ENCODE data around the gene BBC3. TPM values are rescaled to one million over a fixed set of nuclear protein-coding genes. Genes with fewer than 3 reads are reported as not detected.
"Not testable (repeated sequence)": the region's sequence is repeated elsewhere in the genome, so short reads cannot be mapped to it uniquely, and the experiment has no call there.

BBC3 gene
- total RNA-seq, 1 experiment from 2014 or later: 49.5 TPM

DNA sequence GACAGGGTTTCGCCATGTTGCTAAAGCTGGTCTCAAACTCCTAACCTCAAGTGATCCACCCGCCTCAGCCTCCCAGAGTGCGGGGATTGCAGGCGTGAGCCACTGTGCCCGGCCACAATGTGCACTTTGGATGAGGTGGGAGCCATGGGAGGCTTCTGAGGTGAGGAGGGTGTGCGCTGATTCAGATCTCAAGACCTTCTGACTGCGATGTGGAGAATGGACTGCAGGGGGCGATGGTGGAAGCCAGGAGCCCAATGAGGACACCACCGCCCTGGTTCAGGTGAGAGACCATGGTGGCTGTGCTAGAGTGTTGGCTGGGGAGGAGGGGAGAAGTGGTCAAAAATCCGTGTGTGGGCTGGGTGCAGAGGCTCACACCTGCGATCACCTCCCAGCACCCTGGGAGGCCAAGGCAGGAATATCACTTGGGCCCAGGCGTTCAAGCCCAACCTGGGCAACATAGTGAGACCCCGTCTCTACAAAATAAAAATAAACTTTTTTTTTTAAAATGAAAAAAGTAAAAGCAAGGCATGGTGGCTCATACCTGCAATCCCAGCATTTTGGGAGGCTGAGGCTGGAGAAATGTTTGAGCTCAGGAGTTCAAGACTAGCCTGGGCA lies 49.3 kb upstream of the BBC3 start (continued):
- TF ChIP-seq, protein P1, sequence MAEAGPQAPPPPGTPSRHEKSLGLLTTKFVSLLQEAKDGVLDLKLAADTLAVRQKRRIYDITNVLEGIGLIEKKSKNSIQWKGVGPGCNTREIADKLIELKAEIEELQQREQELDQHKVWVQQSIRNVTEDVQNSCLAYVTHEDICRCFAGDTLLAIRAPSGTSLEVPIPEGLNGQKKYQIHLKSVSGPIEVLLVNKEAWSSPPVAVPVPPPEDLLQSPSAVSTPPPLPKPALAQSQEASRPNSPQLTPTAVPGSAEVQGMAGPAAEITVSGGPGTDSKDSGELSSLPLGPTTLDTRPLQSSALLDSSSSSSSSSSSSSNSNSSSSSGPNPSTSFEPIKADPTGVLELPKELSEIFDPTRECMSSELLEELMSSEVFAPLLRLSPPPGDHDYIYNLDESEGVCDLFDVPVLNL (CRISPR knock-in tag; IDR thresholded peaks at IDR 0.05; ENCODE audit: borderline replicate concordance, low read depth): no peak
- no peak for TF ChIP-seq ZNF263 (CRISPR knock-in tag; IDR thresholded peaks at IDR 0.05; ENCODE audit: low read depth)
- TF ChIP-seq ERG (CRISPR knock-in tag; IDR thresholded peaks at IDR 0.05): no peak
- no peak for TF ChIP-seq HMGA2 (CRISPR knock-in tag; IDR thresholded peaks at IDR 0.05)
- no peak for TF ChIP-seq ETV6 (CRISPR knock-in tag; IDR thresholded peaks at IDR 0.05)
- TF ChIP-seq, protein P2, sequence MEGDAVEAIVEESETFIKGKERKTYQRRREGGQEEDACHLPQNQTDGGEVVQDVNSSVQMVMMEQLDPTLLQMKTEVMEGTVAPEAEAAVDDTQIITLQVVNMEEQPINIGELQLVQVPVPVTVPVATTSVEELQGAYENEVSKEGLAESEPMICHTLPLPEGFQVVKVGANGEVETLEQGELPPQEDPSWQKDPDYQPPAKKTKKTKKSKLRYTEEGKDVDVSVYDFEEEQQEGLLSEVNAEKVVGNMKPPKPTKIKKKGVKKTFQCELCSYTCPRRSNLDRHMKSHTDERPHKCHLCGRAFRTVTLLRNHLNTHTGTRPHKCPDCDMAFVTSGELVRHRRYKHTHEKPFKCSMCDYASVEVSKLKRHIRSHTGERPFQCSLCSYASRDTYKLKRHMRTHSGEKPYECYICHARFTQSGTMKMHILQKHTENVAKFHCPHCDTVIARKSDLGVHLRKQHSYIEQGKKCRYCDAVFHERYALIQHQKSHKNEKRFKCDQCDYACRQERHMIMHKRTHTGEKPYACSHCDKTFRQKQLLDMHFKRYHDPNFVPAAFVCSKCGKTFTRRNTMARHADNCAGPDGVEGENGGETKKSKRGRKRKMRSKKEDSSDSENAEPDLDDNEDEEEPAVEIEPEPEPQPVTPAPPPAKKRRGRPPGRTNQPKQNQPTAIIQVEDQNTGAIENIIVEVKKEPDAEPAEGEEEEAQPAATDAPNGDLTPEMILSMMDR (IDR thresholded peaks at IDR 0.05): peak; percentile 46; the same call in 1 of the 2 replicates
- no peak for TF ChIP-seq FOXP1 (CRISPR knock-in tag; IDR thresholded peaks at IDR 0.05; ENCODE audit: borderline replicate concordance)

- ATAC-seq; DNase-seq (ENCODE audit: low spot score); H3K36me3 Mint-ChIP-seq; H3K9me3 Mint-ChIP-seq; H3K27ac Mint-ChIP-seq: not testable (repeated sequence)
- ChIA-PET CTCF (interaction anchor here (1.2 to 3.0 kb wide), 3 partner anchors 20 to 115 kb away, joined by 3 to 24 read pairs (median 19); partner anchors contain the start of genes CCDC9 and DHX34), POLR2A (interaction anchor here (1.1 kb wide), 1 partner anchor 10 kb away, joined by 3 read pairs; no protein-coding TSS in a partner anchor)
- Mint-ChIP-seq H3K4me1 (peaks cover 16% of the 10 kb centered on the region), H3K4me3 (0 out of 2 replicates have a peak overlapping the region, but pooled peaks have one; percentile 71), H3K27me3 (ENCODE audit: low read depth) (peaks cover 24% of the 10 kb centered on the region)
These were observed 45.5 kb upstream of the BBC3 start for GRCh38 chr19:47276513-47276912.

GRCh38 chr19:47275791-47276461 lies 44.9 kb upstream of the BBC3 start:
- peaks cover 24% of the 10 kb centered on the region for H3K27me3 Mint-ChIP-seq (ENCODE audit: low read depth)
- no peak overlapping the region for H3K27ac Mint-ChIP-seq
- no peaks in the 10 kb centered on the region for H3K9me3 Mint-ChIP-seq
- no peaks in the 10 kb centered on the region for H3K36me3 Mint-ChIP-seq
- TF ChIP-seq, protein P3, sequence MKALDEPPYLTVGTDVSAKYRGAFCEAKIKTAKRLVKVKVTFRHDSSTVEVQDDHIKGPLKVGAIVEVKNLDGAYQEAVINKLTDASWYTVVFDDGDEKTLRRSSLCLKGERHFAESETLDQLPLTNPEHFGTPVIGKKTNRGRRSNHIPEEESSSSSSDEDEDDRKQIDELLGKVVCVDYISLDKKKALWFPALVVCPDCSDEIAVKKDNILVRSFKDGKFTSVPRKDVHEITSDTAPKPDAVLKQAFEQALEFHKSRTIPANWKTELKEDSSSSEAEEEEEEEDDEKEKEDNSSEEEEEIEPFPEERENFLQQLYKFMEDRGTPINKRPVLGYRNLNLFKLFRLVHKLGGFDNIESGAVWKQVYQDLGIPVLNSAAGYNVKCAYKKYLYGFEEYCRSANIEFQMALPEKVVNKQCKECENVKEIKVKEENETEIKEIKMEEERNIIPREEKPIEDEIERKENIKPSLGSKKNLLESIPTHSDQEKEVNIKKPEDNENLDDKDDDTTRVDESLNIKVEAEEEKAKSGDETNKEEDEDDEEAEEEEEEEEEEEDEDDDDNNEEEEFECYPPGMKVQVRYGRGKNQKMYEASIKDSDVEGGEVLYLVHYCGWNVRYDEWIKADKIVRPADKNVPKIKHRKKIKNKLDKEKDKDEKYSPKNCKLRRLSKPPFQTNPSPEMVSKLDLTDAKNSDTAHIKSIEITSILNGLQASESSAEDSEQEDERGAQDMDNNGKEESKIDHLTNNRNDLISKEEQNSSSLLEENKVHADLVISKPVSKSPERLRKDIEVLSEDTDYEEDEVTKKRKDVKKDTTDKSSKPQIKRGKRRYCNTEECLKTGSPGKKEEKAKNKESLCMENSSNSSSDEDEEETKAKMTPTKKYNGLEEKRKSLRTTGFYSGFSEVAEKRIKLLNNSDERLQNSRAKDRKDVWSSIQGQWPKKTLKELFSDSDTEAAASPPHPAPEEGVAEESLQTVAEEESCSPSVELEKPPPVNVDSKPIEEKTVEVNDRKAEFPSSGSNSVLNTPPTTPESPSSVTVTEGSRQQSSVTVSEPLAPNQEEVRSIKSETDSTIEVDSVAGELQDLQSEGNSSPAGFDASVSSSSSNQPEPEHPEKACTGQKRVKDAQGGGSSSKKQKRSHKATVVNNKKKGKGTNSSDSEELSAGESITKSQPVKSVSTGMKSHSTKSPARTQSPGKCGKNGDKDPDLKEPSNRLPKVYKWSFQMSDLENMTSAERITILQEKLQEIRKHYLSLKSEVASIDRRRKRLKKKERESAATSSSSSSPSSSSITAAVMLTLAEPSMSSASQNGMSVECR (CRISPR knock-in tag; IDR thresholded peaks at IDR 0.05; ENCODE audit: borderline replicate concordance): no peak
- TF ChIP-seq ZNF317 (CRISPR knock-in tag; IDR thresholded peaks at IDR 0.05; ENCODE audit: borderline replicate concordance, low read depth): no peak
- TF ChIP-seq TEAD1 (CRISPR knock-in tag; IDR thresholded peaks at IDR 0.05): no peak
- TF ChIP-seq HMGXB4 (CRISPR knock-in tag; IDR thresholded peaks at IDR 0.05): no peak
- TF ChIP-seq NR3C1 (CRISPR knock-in tag; conservative IDR thresholded peaks at IDR 0.05; ENCODE audit: low read depth): no peak
- no peak for TF ChIP-seq MYBL2 (CRISPR knock-in tag; IDR thresholded peaks at IDR 0.05)
- TF ChIP-seq ZNF263 (CRISPR knock-in tag; IDR thresholded peaks at IDR 0.05; ENCODE audit: low read depth): no peak
- TF ChIP-seq KAT7 (CRISPR knock-in tag; IDR thresholded peaks at IDR 0.05; ENCODE audit: borderline replicate concordance): no peak
- TF ChIP-seq ZBTB21 (CRISPR knock-in tag; IDR thresholded peaks at IDR 0.05; ENCODE audit: borderline replicate concordance): no peak
- no peak for TF ChIP-seq NR2C2 (CRISPR knock-in tag; IDR thresholded peaks at IDR 0.05)
- no peak for TF ChIP-seq ZNF423 (CRISPR knock-in tag; IDR thresholded peaks at IDR 0.05)
- no peak for TF ChIP-seq RORB (CRISPR knock-in tag; IDR thresholded peaks at IDR 0.05)
- no peak for TF ChIP-seq ZNF671 (CRISPR knock-in tag; IDR thresholded peaks at IDR 0.05)
- no peak for DNase-seq (ENCODE audit: low spot score)
- ChIA-PET POLR2A (interaction anchor here (1.1 to 2.6 kb wide), 4 partner anchors 11 to 152 kb away, joined by 3 to 46 read pairs (median 10); partner anchors contain the start of gene CCDC9), CTCF (interaction anchor here (1.0 to 3.0 kb wide), 8 partner anchors 9 to 161 kb away, joined by 3 to 24 read pairs (median 11); partner anchors contain the start of genes CCDC9 and DHX34)
- H3K4me3 Mint-ChIP-seq: peak overlapping the region; percentile 71
- ATAC-seq: no peak
- H3K4me1 Mint-ChIP-seq: peaks cover 16% of the 10 kb centered on the region

All from WTC11 (cell line).